H1 (cell line): ENCODE results near the gene NFKBIL1. TPM values are rescaled to one million over a fixed set of nuclear protein-coding genes. Genes with fewer than 3 reads are reported as not detected.
A peak's percentile ranks its signal among the peaks of the same experiment; 100 is the strongest.

Source experiments
- CTCF ChIA-PET: fragments of 300-600 bp; sonication (Branson Sonifier 250); formaldehyde crosslinking; loops from one replicate; lab custom pipeline; 2021; ENCODE audit not compliant: partially characterized antibody; lab: Charles Lee
- POLR2A ChIA-PET: fragments of 300-600 bp; sonication (Branson Sonifier 250); formaldehyde crosslinking; loops from one replicate; lab custom pipeline; 2021; ENCODE audit warnings: inconsistent platforms; ENCODE audit not compliant: partially characterized antibody; lab: Charles Lee
- DNase-seq, 2 experiments: peaks; one replicate each; pipeline versions ENCODE4 v3.0.0 to v3.0.0-alpha.2; 2010 to 2022; ENCODE audit warnings: low spot score in 2 of 2, low read depth in 1 of 2, mixed read lengths in 1 of 2
- FAIRE-seq: peaks from 2 replicates; lab custom pipeline; 2011; peaks lifted over from hg19 to GRCh38; lab: Jason Lieb, UNC
- H2AFZ ChIP-seq: 2 replicates; pipeline ENCODE4 v1.8.1; 2012; ENCODE audit warnings: low read length, inconsistent platforms
- H2AK5ac ChIP-seq: 2 replicates; pipeline ENCODE4 v1.6.1; 2013; ENCODE audit warnings: low read depth, low read length
- H2BK120ac ChIP-seq: replicated peaks from 2 replicates; pipeline ENCODE3; 2013; ENCODE audit warnings: low read depth, low read length, inconsistent platforms
- H2BK12ac ChIP-seq: 2 replicates; pipeline ENCODE4 v1.6.1; 2013; ENCODE audit warnings: low read depth, low read length
- H2BK15ac ChIP-seq: 2 replicates; pipeline ENCODE4 v1.6.1; 2013; ENCODE audit warnings: low read length
- H2BK20ac ChIP-seq: 2 replicates; pipeline ENCODE4 v1.6.1; 2013; ENCODE audit warnings: low read length
- H2BK5ac ChIP-seq: 2 replicates; pipeline ENCODE4 v1.6.1; 2013; ENCODE audit warnings: low read depth, low read length
- H3K14ac ChIP-seq: 2 replicates; pipeline ENCODE4 v1.6.1; 2013; ENCODE audit warnings: inconsistent platforms; ENCODE audit not compliant: insufficient read length
- H3K18ac ChIP-seq: 2 replicates; pipeline ENCODE4 v1.6.1; 2013; ENCODE audit warnings: low read length; ENCODE audit errors: extremely low read depth
- H3K23ac ChIP-seq: 2 replicates; pipeline ENCODE4 v1.6.1; 2013; ENCODE audit warnings: inconsistent platforms; ENCODE audit not compliant: insufficient read length
- H3K23me2 ChIP-seq: 2 replicates; pipeline ENCODE4 v1.6.1; 2013; ENCODE audit warnings: low read depth, low read length
- H3K27ac ChIP-seq: 2 replicates; pipeline ENCODE4 v1.6.1; 2011; ENCODE audit warnings: low read depth, low read length, inconsistent platforms
- H3K27me3 ChIP-seq, 4 experiments: replicated peaks in 1 of 4; 1 replicate in 1 of 4; 2 replicates in 3 of 4; pipeline versions ENCODE4 v1.6.1 to v1.8.1; 2011 to 2013; ENCODE audit warnings: low read length in 3 of 4, mild to moderate bottlenecking in 3 of 4, inconsistent platforms in 2 of 4, mixed read lengths in 2 of 4, moderate library complexity in 1 of 4; ENCODE audit not compliant: control insufficient read depth in 3 of 4, insufficient read depth in 3 of 4; ENCODE audit errors: extremely low read depth in 1 of 4
- H3K36me3 ChIP-seq, 4 experiments: 2 replicates each; pipeline versions ENCODE4 v1.6.1 to v1.8.1; 2011 to 2013; ENCODE audit warnings: mild to moderate bottlenecking in 4 of 4, low read length in 3 of 4, moderate library complexity in 2 of 4, control low read depth in 1 of 4, inconsistent platforms in 1 of 4; ENCODE audit not compliant: insufficient read depth in 4 of 4, control insufficient read depth in 2 of 4
- H3K4ac ChIP-seq: replicated peaks from 2 replicates; pipeline ENCODE3; 2013; ENCODE audit warnings: low read length, low read depth, mixed read lengths, inconsistent platforms; ENCODE audit not compliant: insufficient read length
- H3K4me1 ChIP-seq, 4 experiments: replicated peaks in 1 of 4; 1 replicate in 1 of 4; 2 replicates in 3 of 4; pipeline versions ENCODE4 v1.6.1 to v1.8.1; 2011 to 2013; ENCODE audit warnings: low read length in 3 of 4, inconsistent platforms in 2 of 4, mixed read lengths in 1 of 4; ENCODE audit not compliant: insufficient read depth in 4 of 4, control insufficient read depth in 3 of 4
- H3K4me2 ChIP-seq, 2 experiments: 2 replicates each; pipeline versions ENCODE4 v1.6.1 to v1.8.1; 2011 to 2013; ENCODE audit warnings: low read depth in 2 of 2, low read length in 2 of 2, control low read depth in 1 of 2, inconsistent platforms in 1 of 2, mild to moderate bottlenecking in 1 of 2; ENCODE audit not compliant: insufficient read depth in 1 of 2
- H3K4me3 ChIP-seq, 4 experiments: fragments of 200-600, 300-600 bp in 1 of 4; sonication (generic), shearing (Covaris generic), sonication (Bioruptor Twin) in 1 of 4; 2 replicates each; pipeline versions ENCODE4 v1.5.1 to v1.8.1; 2011 to 2016; ENCODE audit warnings: low read length in 4 of 4, low read depth in 3 of 4, control low read depth in 2 of 4, inconsistent platforms in 2 of 4, mild to moderate bottlenecking in 2 of 4, mixed read lengths in 1 of 4, moderate library complexity in 1 of 4; ENCODE audit not compliant: insufficient read depth in 2 of 4; ENCODE audit errors: extremely low read depth in 1 of 4
- H3K56ac ChIP-seq: replicated peaks from 2 replicates; pipeline ENCODE3; 2013; ENCODE audit warnings: low read depth, mild to moderate bottlenecking, mixed read lengths, low read length, inconsistent platforms; ENCODE audit not compliant: insufficient read length
- H3K79me1 ChIP-seq: 2 replicates; pipeline ENCODE4 v1.6.1; 2013; ENCODE audit warnings: low read depth, low read length, control low read depth
- H3K79me2 ChIP-seq, 2 experiments: 2 replicates each; pipeline versions ENCODE4 v1.6.1 to v1.8.1; 2012 to 2013; ENCODE audit warnings: low read length in 2 of 2, mild to moderate bottlenecking in 2 of 2, inconsistent platforms in 1 of 2; ENCODE audit not compliant: insufficient read depth in 2 of 2, control insufficient read depth in 1 of 2
- H3K9ac ChIP-seq, 4 experiments: replicated peaks in 1 of 4; 1 replicate in 1 of 4; 2 replicates in 3 of 4; pipeline versions ENCODE4 v1.6.1 to v1.8.1; 2011 to 2013; ENCODE audit warnings: low read depth in 3 of 4, low read length in 3 of 4, control low read depth in 2 of 4, mild to moderate bottlenecking in 2 of 4, moderate library complexity in 2 of 4, inconsistent platforms in 1 of 4; ENCODE audit errors: extremely low read depth in 1 of 4
- H3K9me3 ChIP-seq, 2 experiments: 2 replicates each; pipeline versions ENCODE4 v1.6.1 to v1.8.1; 2012 to 2013; ENCODE audit warnings: mild to moderate bottlenecking in 2 of 2, moderate library complexity in 2 of 2, control low read depth in 1 of 2, inconsistent platforms in 1 of 2, low read depth in 1 of 2, low read length in 1 of 2, mixed read lengths in 1 of 2; ENCODE audit not compliant: insufficient read depth in 2 of 2
- H4K20me1 ChIP-seq, 2 experiments: replicated peaks in 1 of 2; 2 replicates each; pipeline versions ENCODE3 to v1.8.1; 2011 to 2013; ENCODE audit warnings: inconsistent platforms in 2 of 2, low read length in 2 of 2, mild to moderate bottlenecking in 1 of 2; ENCODE audit not compliant: insufficient read depth in 2 of 2, control insufficient read depth in 1 of 2
- H4K5ac ChIP-seq: 2 replicates; pipeline ENCODE4 v1.6.1; 2013; ENCODE audit warnings: low read length, low read depth, mixed read lengths, inconsistent platforms; ENCODE audit not compliant: insufficient read length
- H4K8ac ChIP-seq: 2 replicates; pipeline ENCODE4 v1.8.0; 2013; ENCODE audit warnings: mild to moderate bottlenecking, moderate library complexity, low read length, inconsistent platforms; ENCODE audit not compliant: insufficient read depth; ENCODE audit errors: extremely low read depth
- H4K91ac ChIP-seq: replicated peaks from 2 replicates; pipeline ENCODE3; 2013; ENCODE audit warnings: low read length, mixed read lengths, inconsistent platforms; ENCODE audit not compliant: insufficient read length
- CBX5 ChIP-seq: fragments of 300-800, 300-1000 bp; sonication (generic); IDR thresholded peaks from 2 replicates; pipeline ENCODE4 v1.7.1; 2016; ENCODE audit warnings: antibody characterized with exemption, low read length, low read depth
- CTBP2 ChIP-seq: IDR thresholded peaks from 2 replicates; pipeline ENCODE4 v1.7.0; 2011; ENCODE audit warnings: borderline replicate concordance, mild to moderate bottlenecking, moderate library complexity, mixed read lengths, low read length; ENCODE audit not compliant: insufficient read depth, insufficient read length
- CTCF ChIP-seq, 3 experiments: IDR thresholded peaks; 1 replicate in 2 of 3; 2 replicates in 1 of 3; pipeline versions ENCODE4 v1.5.1 to v1.6.1; 2011; ENCODE audit warnings: low read length in 3 of 3, mild to moderate bottlenecking in 3 of 3, inconsistent platforms in 2 of 3, low read depth in 1 of 3, moderate library complexity in 1 of 3; ENCODE audit not compliant: insufficient read depth in 1 of 3; ENCODE audit errors: control extremely low read depth in 1 of 3
- EZH2 ChIP-seq: fragments of 200-600 bp; sonication (generic); IDR thresholded peaks from 2 replicates; pipeline ENCODE4 v1.7.1; 2012; ENCODE audit warnings: low read depth, mild to moderate bottlenecking, moderate library complexity, low read length, inconsistent platforms; ENCODE audit not compliant: severe bottlenecking
- FOSL1 ChIP-seq: IDR thresholded peaks from 2 replicates; pipeline ENCODE4 v1.6.1; 2011; ENCODE audit warnings: mild to moderate bottlenecking, low read depth, low read length, moderate library complexity; ENCODE audit not compliant: insufficient read depth
- JUND ChIP-seq: IDR thresholded peaks from 2 replicates; pipeline ENCODE4 v1.6.1; 2011; ENCODE audit warnings: mild to moderate bottlenecking, improper control_type of control experiment, low read length
- MAX ChIP-seq: IDR thresholded peaks from 2 replicates; pipeline ENCODE4 v1.6.1; 2012; ENCODE audit warnings: inconsistent platforms
- RBBP5 ChIP-seq: IDR thresholded peaks from 2 replicates; pipeline ENCODE4 v1.7.1; 2012; ENCODE audit warnings: low read depth, mild to moderate bottlenecking, inconsistent platforms, low read length, moderate library complexity, borderline replicate concordance
- SP1 ChIP-seq: IDR thresholded peaks from 2 replicates; pipeline ENCODE4 v1.6.1; 2011; ENCODE audit warnings: low read depth, low read length
- YY1 ChIP-seq: IDR thresholded peaks from 2 replicates; pipeline ENCODE4 v1.6.1; 2011; ENCODE audit warnings: low read depth, mild to moderate bottlenecking, low read length
- WGBS, 2 experiments: shearing (Covaris generic) in 1 of 2; methylation state at CpG; one replicate each; pipeline versions ENCODE4 v1.1.6 to v1.1.7; 2013 to 2015; ENCODE audit warnings: low lambda C conversion rate in 2 of 2, mixed read lengths in 2 of 2, inconsistent platforms in 1 of 2, low coverage in 1 of 2, missing lambda C conversion rate in 1 of 2; ENCODE audit not compliant: insufficient replicate concordance in 2 of 2, insufficient coverage in 1 of 2, insufficient read length in 1 of 2; ENCODE audit errors: extremely low coverage in 1 of 2, missing lambda C conversion rate in 1 of 2; 5-methylcytosine and 5-hydroxymethylcytosine counted together
- polyA plus RNA-seq, 7 experiments: library from polyadenylated mRNA; depleted of rRNA in 3 of 7; stranded (reverse) in 5 of 7; unstranded in 2 of 7; fragments of >200 nt in 5 of 7; fragments of 200-250 nt in 2 of 7; gene quantifications; 1 replicate in 5 of 7; 2 replicates in 1 of 7; 4 replicates in 1 of 7; pipeline versions ENCODE4 v1.2.1 to v1.2.3, GENCODE V29; 2011 to 2013; ENCODE audit warnings: missing spikeins in 2 of 7, mixed read lengths in 2 of 7
- total RNA-seq: library from RNA; stranded (reverse); fragmentation: NEBNext Ultra II Directional; extraction: Animal tissue kit (Norgen Biotek cat#: 25700); gene quantifications from 2 replicates; pipeline ENCODE4 v1.2.1, GENCODE V29; 2021

Gene NFKBIL1
- total and polyA plus RNA-seq, 2 of the 8 experiments (the other 6 are each of a cell fraction or from before 2014, with no cell fraction given) = 7.5 to 11.2 TPM

- Histone ChIP-seq H4K5ac (no peak overlapping the region), H3K27ac (no peak overlapping the region), H4K91ac (no peak overlapping the region), H3K9ac (no peak overlapping the region), H4K20me1 (no peaks in the 10 kb centered on the region), H3K18ac (no peak overlapping the region), H3K9me3 (no peaks in the 10 kb centered on the region), H2BK5ac (peak overlapping the region; percentile 60; the same call in 1 of the 2 replicates), H2BK20ac (0 out of 2 replicates have a peak overlapping the region, but pooled peaks have one; percentile 34), H3K36me3 (peaks cover 2 to 15% (median 5%) of the 10 kb centered on the region in 4 experiments; a peak in 5 of 8 replicates), H3K4ac (no peak overlapping the region), H2BK15ac (no peak overlapping the region), H2BK120ac (no peak overlapping the region), H3K4me2 (no peak overlapping the region), H3K23me2 (no peaks in the 10 kb centered on the region), H3K23ac (no peak overlapping the region), H3K27me3 (no peaks in the 10 kb centered on the region), H3K56ac (no peak overlapping the region), H2BK12ac (no peak overlapping the region), H3K79me2 (no peaks in the 10 kb centered on the region), H3K14ac (no peak overlapping the region), H2AFZ (no peak overlapping the region), H4K8ac (peak overlapping the region; percentile 48; the same call in 1 of the 2 replicates), H2AK5ac (no peak overlapping the region), H3K4me3 (no peak overlapping the region), H3K79me1 (no peaks in the 10 kb centered on the region), H3K4me1 (no peaks in the 10 kb centered on the region)
- DNase-seq (no peak), FAIRE-seq (no peak)
- ChIA-PET POLR2A (interaction anchor here (0.8 to 10.9 kb wide), 6 partner anchors 10 to 30 kb away, joined by 3 to 110 read pairs (median 6); partner anchors contain the start of genes DDX39B, LTB, NFKBIL1 and TNF), CTCF (interaction anchor here (1.6 to 24.7 kb wide), 5 partner anchors 13 to 42 kb away, joined by 5 to 613 read pairs (median 8); partner anchors contain the start of genes ATP6V1G2, LST1, LTB and NCR3)
- WGBS, 2 experiments = 87% methylated on average over 4 of the region's 4 CpGs; no CpG with 5 or more reads in 1 of the 2 experiments
- TF ChIP-seq JUND = no peak
- no peak for TF ChIP-seq EZH2
- TF ChIP-seq FOSL1 = no peak
- TF ChIP-seq RBBP5 = no peak
- TF ChIP-seq CTCF (IDR thresholded peaks at IDR 0.05; ENCODE audit: control extremely low read depth in 1 of 3, insufficient read depth in 1 of 3, low read depth in 1 of 3, low read length in 3 of 3) = no peak
- no peak for TF ChIP-seq CBX5
- no peak for TF ChIP-seq YY1
- TF ChIP-seq MAX = no peak
- TF ChIP-seq CTBP2 = no peak
- no peak for TF ChIP-seq SP1
Measured at GRCh38 chr6:31559606-31559957, 12.2 kb downstream of the NFKBIL1 start.
